Fibroblast of villous mesenchyme (primary cell): ENCODE results near the gene MEP1B. TPM values are rescaled to one million over a fixed set of nuclear protein-coding genes. Genes with fewer than 3 reads are reported as not detected.

Experiments
- DNase-seq: peaks from one replicate; pipeline ENCODE4 v3.0.0-alpha.2; 2010; ENCODE audit warnings: low read depth
- H3K4me3 ChIP-seq: 2 replicates; pipeline ENCODE4 v1.5.1; 2011; ENCODE audit warnings: low read depth, mild to moderate bottlenecking, low read length
- total RNA-seq: library from RNA; depleted of rRNA; stranded (reverse); fragments of >200 nt; gene quantifications from 2 replicates; pipeline ENCODE4 v1.2.3, GENCODE V29; 2012
- TF ChIP-seq, protein P1 (sequence below): IDR thresholded peaks from 2 replicates; pipeline ENCODE4 v1.5.1; 2012; ENCODE audit warnings: low read depth, mild to moderate bottlenecking, low read length; ENCODE audit not compliant: insufficient read depth

The MEP1B gene
- total RNA-seq, 1 donor, result under 0.01 TPM

GRCh38 chr18:32183503-32183902, 6.3 kb upstream of the MEP1B start:
- no peak for DNase-seq
- H3K4me3 ChIP-seq, result no peak overlapping the region
- TF ChIP-seq, protein P1, sequence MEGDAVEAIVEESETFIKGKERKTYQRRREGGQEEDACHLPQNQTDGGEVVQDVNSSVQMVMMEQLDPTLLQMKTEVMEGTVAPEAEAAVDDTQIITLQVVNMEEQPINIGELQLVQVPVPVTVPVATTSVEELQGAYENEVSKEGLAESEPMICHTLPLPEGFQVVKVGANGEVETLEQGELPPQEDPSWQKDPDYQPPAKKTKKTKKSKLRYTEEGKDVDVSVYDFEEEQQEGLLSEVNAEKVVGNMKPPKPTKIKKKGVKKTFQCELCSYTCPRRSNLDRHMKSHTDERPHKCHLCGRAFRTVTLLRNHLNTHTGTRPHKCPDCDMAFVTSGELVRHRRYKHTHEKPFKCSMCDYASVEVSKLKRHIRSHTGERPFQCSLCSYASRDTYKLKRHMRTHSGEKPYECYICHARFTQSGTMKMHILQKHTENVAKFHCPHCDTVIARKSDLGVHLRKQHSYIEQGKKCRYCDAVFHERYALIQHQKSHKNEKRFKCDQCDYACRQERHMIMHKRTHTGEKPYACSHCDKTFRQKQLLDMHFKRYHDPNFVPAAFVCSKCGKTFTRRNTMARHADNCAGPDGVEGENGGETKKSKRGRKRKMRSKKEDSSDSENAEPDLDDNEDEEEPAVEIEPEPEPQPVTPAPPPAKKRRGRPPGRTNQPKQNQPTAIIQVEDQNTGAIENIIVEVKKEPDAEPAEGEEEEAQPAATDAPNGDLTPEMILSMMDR, result no peak

DNA sequence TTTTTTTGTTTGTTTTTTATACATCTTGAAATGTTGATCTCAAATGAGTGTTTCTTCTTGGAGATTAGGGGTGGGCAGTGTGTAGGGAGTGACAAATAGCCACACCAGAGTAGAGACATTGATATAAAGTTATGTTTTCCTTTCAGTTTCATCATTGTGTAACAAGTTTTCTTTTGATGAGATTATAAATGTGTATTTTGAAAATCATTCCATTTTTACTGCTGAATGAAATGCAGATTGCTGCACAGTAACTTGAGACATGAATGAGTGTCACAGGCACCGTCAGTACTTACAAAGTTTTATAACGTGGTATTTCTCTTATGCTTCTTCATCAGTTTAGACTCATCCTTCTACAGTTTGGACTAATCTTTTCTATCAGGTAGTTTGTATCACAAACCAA, 370 bp downstream of the MEP1B start:
- TF ChIP-seq, protein P1, result no peak
- no peak overlapping the region for H3K4me3 ChIP-seq
- DNase-seq, result no peak

DNA sequence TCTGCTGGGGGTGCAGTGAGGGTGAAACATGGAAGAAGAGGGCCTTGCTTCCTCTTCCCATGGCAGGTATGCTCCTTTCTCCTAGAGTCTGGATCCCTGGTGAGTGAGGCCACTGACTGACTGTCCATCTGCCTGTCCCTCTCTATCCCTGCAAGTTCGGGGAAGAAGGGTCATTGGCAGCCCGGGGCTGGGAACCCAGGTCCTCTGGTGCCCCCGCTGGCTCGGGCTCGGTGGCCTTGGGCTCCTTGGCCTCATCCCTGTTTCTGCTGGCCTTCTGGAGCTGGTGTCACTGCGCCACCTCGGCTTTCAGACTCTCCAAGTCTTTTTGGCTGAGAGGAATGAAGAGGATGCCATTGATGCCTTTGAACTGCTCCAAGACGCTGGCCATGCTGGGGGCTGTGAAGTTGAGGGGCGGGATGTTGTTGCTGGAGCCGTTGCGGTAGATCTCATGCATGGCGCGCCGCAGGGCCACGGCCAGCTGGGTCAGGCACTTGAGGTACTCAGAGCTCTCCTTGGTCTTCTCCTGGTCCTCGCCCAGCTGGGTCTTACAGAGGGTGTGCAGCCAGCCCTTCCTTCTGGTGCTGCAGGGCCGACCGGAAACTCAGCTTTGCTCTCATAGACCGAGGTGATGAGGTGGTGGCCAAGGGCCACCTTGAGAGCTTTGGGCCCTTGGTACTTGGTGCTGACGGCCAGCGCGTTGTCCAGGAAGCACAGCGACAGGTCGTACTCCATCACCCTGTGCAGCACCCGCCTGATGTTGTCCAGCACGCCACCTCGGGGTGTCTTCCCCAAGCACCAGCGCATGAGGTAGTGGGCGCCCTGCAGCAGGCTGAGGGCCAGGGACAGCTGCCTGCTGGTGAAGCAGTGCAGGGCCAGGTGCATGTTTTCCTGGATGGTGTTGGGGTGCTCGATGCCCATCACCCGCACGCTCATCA, 6.3 kb downstream of the MEP1B start:
- no peak overlapping the region for H3K4me3 ChIP-seq
- DNase-seq, result no peak
- TF ChIP-seq, protein P1, result no peak

- TF ChIP-seq, protein P1, result no peak
- no peak overlapping the region for H3K4me3 ChIP-seq
- no peak for DNase-seq
Observed at GRCh38 chr18:32200766-32201165, 10.9 kb downstream of the MEP1B start.

DNA sequence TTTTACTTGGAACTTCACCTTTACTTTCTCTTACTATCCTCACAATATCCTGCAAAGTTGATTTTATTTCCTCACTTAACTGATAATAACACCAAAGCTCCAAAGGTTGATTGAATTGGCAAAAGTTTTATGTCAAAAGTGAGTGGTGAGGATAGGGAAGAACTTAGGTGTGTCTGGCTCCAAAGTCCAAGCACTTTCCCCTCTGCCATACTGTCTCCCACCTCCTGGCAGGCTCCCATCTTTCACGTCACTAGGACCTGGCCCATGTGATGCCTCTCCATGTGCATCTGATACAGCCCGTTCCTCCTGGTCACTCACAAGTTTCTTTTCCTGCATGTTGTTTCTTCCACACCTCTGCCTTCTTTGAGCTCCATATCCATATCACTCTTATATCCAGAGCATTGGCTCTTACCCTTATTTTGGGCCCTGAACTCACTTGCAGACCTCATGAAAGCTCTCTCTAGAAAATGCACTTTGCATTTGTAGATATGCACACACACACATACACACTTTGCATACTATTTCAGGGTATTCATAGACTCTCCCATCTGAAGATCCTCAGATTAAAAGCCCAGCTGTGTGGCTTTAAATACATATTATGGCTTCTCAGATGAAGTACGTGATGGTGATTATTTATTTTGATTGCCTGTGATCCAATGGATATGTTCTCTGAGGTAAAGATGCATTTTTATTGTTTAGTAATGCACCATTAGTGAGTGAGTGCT, 12.3 kb downstream of the MEP1B start:
- no peak for DNase-seq
- TF ChIP-seq, protein P1, result no peak
- H3K4me3 ChIP-seq, result no peak overlapping the region

- no peak for DNase-seq
- no peak overlapping the region for H3K4me3 ChIP-seq
- TF ChIP-seq, protein P1, result no peak
Observed at GRCh38 chr18:32208023-32208422, 18.2 kb downstream of the MEP1B start.
